Stimulated activated CD4-positive, alpha-beta T cell treated with anti-CD3 and anti-CD28 coated beads, TNF-alpha, amount 100 ng/mL, for 48 hours (primary cell): ENCODE results near the gene ADAMTS15.

Experiments used
- DNase-seq, 3 donors: peaks; one replicate each; pipeline ENCODE4 v3.0.0-alpha.2; 2020; ENCODE audit warnings: low read depth in 3 of 3

ADAMTS15 gene

DNA sequence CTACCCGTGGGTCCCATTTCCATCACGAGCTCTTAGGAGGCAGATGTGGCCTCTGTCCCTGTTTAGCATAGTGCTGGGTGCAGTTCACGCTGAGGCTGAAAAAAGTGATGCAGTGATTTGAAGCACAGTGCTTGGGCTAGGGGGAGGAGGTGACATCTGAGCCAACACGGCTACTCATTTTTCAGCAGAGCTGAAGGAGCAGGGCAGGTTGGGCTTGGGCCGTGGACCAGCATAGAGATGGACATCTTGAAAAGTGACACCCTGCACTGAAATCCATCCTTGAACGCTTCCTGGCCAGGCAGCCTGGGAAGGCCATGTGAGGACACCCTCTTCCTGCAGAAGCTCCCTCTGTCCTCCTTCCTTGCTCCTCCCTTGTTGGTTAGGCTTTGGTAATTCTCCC, 66.4 kb downstream of the ADAMTS15 start:
- no peak for DNase-seq

DNA sequence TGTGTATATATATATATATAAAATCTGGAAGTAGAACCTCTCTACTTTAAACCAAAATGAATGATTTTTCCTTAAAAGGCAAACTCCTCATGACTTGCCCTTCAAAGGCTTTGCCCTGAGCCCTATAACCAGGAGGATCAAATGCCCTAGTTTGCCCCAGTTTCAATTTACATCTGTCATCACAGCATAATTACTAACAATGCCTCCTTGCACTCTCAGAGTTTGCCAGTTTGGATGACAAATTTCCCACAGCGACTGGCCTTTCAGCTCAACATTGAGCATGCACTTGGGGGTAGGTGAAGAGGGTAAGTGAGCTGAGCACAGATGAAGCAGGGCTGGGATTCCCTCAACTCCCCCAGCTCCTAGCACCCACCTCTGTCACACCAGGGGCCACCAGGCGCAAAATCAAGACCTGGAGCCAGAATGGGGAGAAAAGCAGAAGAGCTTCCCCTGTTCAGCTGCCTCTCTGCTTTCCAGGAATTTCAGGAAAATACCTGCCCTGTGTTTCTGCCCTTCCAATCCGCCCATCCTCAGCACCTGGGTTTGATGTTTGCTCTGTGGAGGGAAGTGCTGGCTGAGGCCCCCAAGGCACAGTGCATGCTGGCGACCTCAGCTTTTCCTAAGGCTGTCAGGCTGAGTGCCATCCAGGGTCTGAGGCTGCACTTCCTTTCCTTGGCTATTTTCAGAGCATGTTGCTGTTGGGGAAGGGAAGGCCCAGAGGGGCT, 67.5 kb downstream of the ADAMTS15 start:
- DNase-seq = no peak

DNA sequence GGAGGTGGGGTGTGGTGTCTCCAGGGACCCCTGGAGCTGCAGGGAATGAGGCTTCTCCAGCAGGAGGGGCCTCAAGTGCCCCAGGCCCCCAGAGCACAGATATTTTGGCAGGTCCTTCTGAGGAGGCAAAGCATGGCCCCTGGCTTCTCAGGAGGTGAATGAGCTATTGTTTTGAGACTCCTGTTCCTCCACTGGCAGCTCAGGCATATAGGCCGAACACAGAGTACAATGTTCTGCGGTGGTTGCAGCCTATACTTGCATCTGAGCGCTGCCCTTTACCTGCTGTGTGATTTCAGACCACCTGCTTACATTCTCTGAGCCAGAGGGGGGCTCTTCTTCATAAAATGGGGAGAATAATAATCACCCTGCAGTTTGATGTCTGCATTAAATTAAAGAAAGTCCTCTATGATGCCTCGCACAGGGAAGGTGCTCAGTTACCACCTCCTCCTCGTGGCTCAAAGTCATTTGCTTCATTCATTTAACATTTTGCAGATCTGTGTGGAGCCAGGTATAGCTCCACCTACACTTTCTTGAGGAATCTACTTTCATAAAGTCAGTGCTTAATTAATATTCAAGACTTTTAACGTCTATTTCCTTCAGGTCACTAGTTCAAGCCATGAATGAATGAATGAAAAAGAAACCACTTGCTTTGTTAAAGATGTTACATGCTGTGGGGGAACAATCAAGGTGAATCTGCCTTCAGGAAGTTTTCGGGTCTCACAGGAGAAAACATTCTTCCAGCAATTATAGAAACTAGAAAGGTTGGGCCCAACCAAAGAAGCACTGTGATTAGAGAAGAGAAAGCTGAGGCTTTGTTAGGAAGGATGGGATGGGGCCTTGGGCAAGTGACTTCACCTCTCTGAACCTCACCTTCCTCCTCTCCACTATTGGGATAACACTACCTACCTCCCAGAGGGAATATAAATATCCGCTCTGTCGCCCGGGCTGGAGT, 68.4 kb downstream of the ADAMTS15 start:
- DNase-seq = no peak

DNA sequence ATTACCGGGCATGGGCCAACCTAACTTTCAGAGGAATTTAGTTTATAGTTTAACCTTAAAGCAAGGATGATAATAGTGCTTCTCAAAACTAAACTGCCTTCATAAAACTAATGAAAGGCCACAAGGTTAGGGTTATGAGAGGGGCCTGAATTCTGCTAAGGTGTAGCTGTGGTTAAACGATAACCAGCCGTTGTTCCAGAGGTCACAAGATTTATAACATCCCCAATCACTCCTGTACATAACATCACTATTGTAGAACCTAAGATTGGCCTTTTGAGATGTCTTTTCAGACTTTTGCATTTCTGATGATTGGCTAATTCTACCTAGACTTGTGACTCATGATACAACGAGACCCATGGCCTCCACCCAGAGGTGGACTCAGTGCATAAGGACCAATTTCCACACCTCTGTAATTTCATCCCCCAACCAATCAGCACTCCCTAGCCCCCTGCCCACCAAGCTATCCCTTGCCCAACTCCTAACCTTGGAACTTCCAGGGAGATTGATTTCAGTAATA, 69.8 kb downstream of the ADAMTS15 start:
- no peak for DNase-seq

DNA sequence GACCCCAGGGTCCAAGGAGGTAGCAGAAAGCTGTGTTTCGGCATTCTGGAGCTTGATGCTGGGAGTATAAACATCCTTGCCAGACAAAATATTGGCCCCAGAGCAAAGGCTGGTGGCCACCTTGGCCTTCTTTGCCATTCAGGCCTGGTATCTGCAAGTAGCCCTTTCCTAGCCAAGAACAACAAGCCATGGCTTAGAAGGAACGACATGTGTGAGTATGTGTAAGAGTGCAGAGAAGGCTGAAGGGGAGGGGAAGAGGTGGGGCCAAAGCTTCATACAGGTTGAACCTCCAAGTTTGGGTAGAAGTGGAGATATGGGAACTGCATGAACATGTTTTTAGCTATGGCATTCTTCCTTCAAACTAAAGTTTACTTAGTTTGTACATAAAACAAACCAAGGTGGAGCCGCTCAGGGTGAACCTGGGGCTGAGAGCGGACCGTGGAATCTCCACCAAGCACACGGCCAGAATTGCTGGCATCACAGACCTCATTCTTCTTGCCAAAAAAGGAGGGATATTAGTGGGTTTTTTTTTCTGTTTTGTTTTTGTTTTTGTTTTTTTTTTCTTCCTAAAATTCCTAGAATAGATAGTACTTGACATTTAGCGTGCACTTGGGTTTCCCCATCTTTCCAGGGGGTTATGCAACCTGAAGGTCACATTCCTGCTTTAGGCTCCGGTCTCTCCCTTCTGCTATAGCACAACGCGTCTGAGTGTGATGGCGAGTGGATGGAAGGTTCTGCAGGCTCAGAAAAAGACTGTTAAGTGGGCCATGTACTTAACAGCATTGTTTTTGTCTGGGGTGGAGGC, 70.9 kb downstream of the ADAMTS15 start:
- DNase-seq = no peak

DNA sequence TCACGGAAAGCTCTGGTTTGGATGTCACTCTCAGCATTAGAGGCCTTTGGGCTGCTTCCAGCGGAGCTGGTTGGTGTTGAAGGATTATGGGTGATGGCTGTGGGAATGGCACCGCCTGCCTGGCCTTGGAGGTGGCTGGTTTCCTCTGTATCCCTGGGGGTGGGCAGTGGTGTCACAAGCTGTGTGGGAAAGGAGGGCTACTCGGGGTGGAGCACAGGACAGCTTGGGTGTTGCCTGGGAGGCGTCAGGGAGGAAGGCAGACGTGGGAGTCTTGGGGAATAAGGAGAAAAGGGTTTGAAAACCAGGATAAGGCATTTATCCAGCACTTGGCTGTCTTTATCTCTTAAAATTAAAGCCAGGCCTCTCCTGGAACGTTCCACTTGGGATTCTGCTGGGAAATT, 71.8 kb downstream of the ADAMTS15 start:
- DNase-seq = no peak

DNA sequence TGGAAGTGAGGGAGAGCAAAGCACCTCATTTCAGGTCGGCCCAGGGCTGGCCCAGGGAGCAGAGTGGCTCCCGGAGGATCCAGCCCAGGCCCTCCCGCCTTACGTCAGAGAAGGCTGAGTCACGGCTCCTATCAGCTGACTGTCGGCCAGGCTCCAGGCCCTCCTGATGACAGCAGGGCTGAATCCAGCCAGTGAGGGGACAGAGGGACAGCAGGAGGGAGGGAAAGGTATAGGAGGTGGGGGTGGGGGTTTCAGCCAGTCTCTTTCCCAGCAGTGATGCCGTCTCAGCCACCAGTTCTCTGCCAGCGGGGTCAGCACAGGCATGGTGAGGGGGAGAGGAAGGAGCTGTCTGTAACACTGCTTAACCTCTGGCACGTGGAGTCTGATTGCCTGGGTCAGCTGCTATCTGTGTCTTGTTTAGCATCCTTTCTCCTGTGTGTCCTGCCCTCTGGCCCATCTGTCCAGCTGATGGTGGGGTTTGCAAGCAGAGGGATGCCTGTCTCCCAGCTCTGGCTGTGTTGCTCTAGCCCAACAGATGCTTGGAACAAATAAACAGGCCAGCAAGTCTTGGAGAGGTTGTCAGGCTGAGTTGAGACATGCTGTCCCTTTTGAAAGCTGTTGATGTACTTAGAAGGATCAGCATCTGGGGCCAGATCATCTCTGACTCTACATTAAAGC, 74.0 kb downstream of the ADAMTS15 start:
- DNase-seq = no peak

DNA sequence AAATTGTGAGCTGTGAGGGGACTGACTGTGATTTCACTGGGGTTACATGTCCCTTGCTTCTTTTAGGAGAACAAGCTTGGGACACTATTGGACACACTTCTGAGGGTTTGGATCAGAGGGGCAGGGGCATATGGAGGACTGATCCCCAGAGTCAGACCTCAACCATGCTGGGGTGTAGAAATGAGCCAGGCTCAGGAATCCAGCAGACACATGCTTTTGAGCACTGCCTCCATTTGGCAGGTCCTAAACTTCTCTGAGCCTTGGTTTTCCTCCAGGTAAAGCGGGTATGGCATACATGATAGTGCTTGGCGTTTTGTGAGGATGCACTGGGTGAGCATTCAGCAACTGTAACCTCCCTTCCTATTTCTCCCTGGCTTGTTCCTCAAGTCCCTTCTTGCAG, 74.7 kb downstream of the ADAMTS15 start:
- no peak for DNase-seq

DNA sequence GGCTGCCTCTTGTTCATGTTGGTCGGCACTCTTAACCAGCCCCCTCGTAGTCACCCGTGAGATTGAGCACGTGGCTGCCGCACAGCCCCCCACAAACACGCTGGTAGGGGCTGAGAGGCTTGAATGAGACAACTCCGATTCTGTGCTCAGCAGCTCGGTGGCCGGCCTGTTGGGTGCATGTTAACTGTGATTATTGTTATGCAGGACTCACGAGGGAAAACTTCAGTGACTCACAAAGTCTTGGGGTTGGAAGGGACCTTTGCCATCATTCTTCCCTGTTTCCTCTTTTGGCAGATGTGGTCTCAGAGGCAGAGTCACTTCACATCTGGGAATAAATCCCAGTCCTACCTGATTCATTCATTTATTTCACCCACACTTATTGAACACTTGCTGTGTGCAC, 75.2 kb downstream of the ADAMTS15 start:
- DNase-seq = no peak

DNA sequence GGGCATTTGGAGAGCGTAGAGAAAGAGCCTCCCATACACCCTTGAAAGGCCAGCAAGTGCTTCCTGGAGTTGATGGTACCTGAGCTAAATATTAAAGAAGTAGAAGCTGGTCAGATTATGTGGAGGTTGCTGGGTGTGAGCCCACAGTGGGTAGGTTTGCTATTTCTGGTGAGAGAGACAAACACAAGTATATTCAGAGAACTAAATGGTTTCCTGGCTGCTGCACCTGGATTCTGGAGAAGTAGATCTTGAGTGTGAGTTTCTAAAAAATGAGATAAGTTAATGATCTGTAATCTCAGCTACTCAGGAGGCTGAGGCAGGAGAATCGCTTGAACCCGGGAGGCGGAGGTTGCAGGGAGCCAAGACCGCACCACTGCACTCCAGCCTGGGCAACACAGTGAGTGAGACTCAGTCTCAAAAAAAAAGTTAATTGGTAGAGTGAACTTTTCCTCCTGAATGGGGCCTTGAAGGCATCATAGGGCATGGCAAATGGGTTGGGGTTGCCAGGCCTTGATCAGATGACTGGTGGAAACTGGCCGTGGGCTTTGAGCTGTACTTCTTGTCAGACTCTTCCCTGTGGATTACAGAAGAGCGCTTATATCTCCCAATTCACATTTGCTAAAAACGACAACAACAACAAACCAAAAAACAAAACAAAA, 75.8 kb downstream of the ADAMTS15 start:
- DNase-seq = no peak

DNA sequence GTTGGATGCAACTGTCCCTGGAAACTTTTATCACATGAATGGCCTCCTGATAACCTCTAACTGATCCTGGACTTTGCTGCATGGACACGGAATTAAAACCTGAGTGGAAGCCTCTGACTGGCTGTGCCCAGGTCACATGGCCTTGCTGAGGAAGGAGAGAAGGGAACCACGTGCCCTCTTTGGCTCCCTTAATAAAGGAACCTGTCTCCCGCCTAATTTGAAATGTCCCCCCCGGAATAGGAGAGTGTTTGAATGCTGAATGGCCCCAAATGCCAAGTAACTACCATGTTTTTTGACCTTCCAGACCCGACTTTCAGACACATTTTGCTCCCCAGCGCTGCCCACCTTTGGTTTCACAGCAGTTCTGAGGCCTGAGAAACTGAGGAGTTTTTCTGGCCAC, 76.9 kb downstream of the ADAMTS15 start:
- DNase-seq = no peak
